Measurements from ENCODE around the gene XIRP1. TPM values are rescaled to one million over a fixed set of nuclear protein-coding genes. Genes with fewer than 3 reads are reported as not detected.

Gene XIRP1
- total RNA-seq, 1 experiment from 2014 or later: not detected

DNA sequence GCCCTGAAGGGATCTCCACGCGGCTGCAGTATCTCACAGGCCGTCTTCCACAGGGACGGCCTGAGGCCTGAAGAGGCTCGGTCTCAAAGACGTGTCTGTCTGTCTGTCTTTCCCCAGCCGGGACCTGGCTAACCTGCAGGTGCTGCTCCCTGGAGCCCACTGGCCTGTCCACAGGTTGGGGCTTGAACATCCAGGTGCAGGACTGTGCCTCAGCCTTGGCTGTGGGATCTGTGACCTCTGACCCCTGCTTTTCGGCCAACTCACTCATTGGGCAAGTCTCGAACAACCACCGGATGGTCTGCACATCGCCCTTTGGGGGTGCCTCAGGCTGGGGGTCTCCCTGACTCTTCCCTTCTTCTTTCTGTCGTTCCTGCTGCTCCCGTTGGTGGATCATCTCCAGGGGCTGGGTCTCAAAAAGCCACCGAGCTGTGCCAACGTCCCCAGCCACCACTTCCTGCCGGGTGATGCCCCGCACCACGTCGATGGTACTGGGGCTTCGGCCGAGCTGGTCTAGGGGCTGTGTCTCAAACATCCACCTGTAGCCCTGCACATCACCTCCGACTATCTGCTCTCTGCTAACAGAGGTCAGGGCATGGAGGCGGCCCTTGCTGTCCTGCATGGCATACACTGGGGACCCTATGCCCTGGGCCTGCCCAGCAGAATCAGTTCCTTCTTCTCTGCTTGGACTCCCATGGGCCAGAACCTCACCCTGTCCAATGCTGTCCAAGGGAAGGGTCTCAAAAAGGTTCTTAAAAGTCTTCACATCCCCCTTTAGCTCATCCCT, 4.8 kb downstream of the XIRP1 start:
- Histone ChIP-seq H3K4me1 (ENCODE audit: control insufficient read depth in 1 of 2, insufficient read depth in 2 of 2, low read length in 2 of 2) (peaks cover 0 to 12% of the 10 kb centered on the region in 2 experiments; a peak in 1 of 4 replicates), H3K36me3 (ENCODE audit: control insufficient read depth in 1 of 2, insufficient read depth in 2 of 2, low read length in 2 of 2) (no peaks in the 10 kb centered on the region), H4K20me1 (ENCODE audit: insufficient read depth) (no peaks in the 10 kb centered on the region), H3K4me2 (ENCODE audit: low read length) (no peak overlapping the region), H3K27ac (ENCODE audit: low read depth, low read length) (no peak overlapping the region), H3K27me3 (ENCODE audit: insufficient read depth, low read length) (no peaks in the 10 kb centered on the region), H2AFZ (ENCODE audit: low read depth, low read length, poor library complexity, severe bottlenecking) (no peak overlapping the region), H3K9me2 (ENCODE audit: insufficient read depth) (no peaks in the 10 kb centered on the region), H3K9me3 (ENCODE audit: control insufficient read depth in 1 of 2, insufficient read depth in 1 of 2, low read depth in 1 of 2, low read length in 2 of 2) (no peaks in the 10 kb centered on the region), H3K4me3 (replicated peaks in 1 of 2; ENCODE audit: low read depth in 1 of 2, low read length in 2 of 2) (no peak overlapping the region), H3K79me2 (ENCODE audit: insufficient read depth, low read length) (no peaks in the 10 kb centered on the region), H3K9ac (ENCODE audit: low read length) (no peak overlapping the region)
- CTCF ChIA-PET: interaction anchor here (6.9 kb wide), 1 partner anchor 102 kb away, joined by 112 read pairs; no protein-coding TSS in a partner anchor
- RAD21 ChIA-PET (ENCODE audit: low non-redundant PET in 1 of 2, low total read pairs in 2 of 2, uncharacterized antibody in 2 of 2, unreplicated experiment in 2 of 2): no interaction called here
- POLR2A ChIA-PET: no interaction called here
- no TSS peak for BruUV-seq (replicated peaks)
- TF ChIP-seq SRF (IDR thresholded peaks at IDR 0.05; ENCODE audit: low read depth) (no peak), CEBPB (IDR thresholded peaks at IDR 0.05; ENCODE audit: low read depth) (no peak), MAX (IDR thresholded peaks at IDR 0.05) (no peak), EZH2phosphoT487 (IDR thresholded peaks at IDR 0.05; ENCODE audit: borderline replicate concordance) (no peak), JUND (IDR thresholded peaks at IDR 0.05) (no peak), ZFX (IDR thresholded peaks at IDR 0.05) (no peak)
- ATAC-seq (no peak), DNase-seq (ENCODE audit: low read depth, low spot score) (no peak)
- intact Hi-C loops (cut with micrococcal nuclease): no loop called here

DNA sequence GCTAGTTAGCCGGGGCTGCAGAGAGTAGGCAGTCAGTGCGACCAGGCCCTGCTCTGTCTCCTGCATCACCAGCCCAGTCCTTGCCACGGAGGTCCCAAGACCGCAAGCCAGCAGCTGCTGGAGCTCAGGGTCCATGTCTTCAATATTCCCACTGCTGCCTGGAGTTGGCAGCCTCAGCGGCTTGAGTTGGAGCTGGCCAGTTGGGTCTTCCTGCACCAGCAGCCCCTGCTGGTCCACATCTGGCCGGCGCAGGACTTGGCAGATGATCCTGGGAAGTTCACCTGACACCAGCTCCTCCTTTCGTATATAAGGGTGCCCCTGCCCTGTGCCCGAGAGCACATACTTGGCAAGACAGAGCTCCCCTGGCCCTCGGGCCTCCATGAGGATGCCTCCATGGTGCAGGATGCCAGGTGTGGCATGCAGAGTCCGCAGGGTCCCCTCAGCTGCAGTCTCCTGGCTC, 5.7 kb downstream of the XIRP1 start:
- BruUV-seq (replicated peaks): no TSS peak
- TF ChIP-seq CBX3 (IDR thresholded peaks at IDR 0.05; ENCODE audit: low read depth) (no peak), POLR2A (IDR thresholded peaks at IDR 0.05; ENCODE audit: borderline replicate concordance, extremely low read depth, insufficient read depth, insufficient read length) (no peak), SRF (IDR thresholded peaks at IDR 0.05; ENCODE audit: low read depth) (no peak), EZH2phosphoT487 (IDR thresholded peaks at IDR 0.05; ENCODE audit: borderline replicate concordance) (no peak), ATF3 (IDR thresholded peaks at IDR 0.05) (no peak), ELF1 (IDR thresholded peaks at IDR 0.05; ENCODE audit: borderline replicate concordance, low read depth) (no peak), SP1 (IDR thresholded peaks at IDR 0.05; ENCODE audit: low read depth) (no peak), JUND (IDR thresholded peaks at IDR 0.05) (no peak), CEBPB (IDR thresholded peaks at IDR 0.05; ENCODE audit: low read depth) (no peak), FOSL1 (IDR thresholded peaks at IDR 0.05; ENCODE audit: low read depth) (no peak), MAX (IDR thresholded peaks at IDR 0.05) (no peak), POLR2AphosphoS5 (IDR thresholded peaks at IDR 0.05; ENCODE audit: low read depth, low read length) (no peak), RAD21 (IDR thresholded peaks at IDR 0.05; ENCODE audit: low read depth) (no peak)
- TF ChIP-seq, protein P1, sequence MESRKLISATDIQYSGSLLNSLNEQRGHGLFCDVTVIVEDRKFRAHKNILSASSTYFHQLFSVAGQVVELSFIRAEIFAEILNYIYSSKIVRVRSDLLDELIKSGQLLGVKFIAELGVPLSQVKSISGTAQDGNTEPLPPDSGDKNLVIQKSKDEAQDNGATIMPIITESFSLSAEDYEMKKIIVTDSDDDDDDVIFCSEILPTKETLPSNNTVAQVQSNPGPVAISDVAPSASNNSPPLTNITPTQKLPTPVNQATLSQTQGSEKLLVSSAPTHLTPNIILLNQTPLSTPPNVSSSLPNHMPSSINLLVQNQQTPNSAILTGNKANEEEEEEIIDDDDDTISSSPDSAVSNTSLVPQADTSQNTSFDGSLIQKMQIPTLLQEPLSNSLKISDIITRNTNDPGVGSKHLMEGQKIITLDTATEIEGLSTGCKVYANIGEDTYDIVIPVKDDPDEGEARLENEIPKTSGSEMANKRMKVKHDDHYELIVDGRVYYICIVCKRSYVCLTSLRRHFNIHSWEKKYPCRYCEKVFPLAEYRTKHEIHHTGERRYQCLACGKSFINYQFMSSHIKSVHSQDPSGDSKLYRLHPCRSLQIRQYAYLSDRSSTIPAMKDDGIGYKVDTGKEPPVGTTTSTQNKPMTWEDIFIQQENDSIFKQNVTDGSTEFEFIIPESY (IDR thresholded peaks at IDR 0.05; ENCODE audit: extremely low read depth, insufficient replicate concordance, low read length): no peak

More for the DNA sequence above, 5.7 kb downstream of the XIRP1 start:
- ATAC-seq (no peak), DNase-seq (ENCODE audit: low read depth, low spot score) (no peak)
- Histone ChIP-seq H3K27me3 (ENCODE audit: insufficient read depth, low read length) (no peaks in the 10 kb centered on the region), H3K4me1 (ENCODE audit: control insufficient read depth in 1 of 2, insufficient read depth in 2 of 2, low read length in 2 of 2) (peaks cover 0 to 12% of the 10 kb centered on the region in 2 experiments; a peak in 1 of 4 replicates), H3K4me2 (ENCODE audit: low read length) (no peak overlapping the region), H3K9me2 (ENCODE audit: insufficient read depth) (no peaks in the 10 kb centered on the region), H3K4me3 (replicated peaks in 1 of 2; ENCODE audit: low read depth in 1 of 2, low read length in 2 of 2) (no peak overlapping the region), H3K9ac (ENCODE audit: low read length) (no peak overlapping the region), H3K27ac (ENCODE audit: low read depth, low read length) (no peak overlapping the region), H4K20me1 (ENCODE audit: insufficient read depth) (no peaks in the 10 kb centered on the region), H3K36me3 (ENCODE audit: control insufficient read depth in 1 of 2, insufficient read depth in 2 of 2, low read length in 2 of 2) (no peaks in the 10 kb centered on the region), H2AFZ (ENCODE audit: low read depth, low read length, poor library complexity, severe bottlenecking) (no peak overlapping the region), H3K79me2 (ENCODE audit: insufficient read depth, low read length) (no peaks in the 10 kb centered on the region), H3K9me3 (ENCODE audit: control insufficient read depth in 1 of 2, insufficient read depth in 1 of 2, low read depth in 1 of 2, low read length in 2 of 2) (no peaks in the 10 kb centered on the region)
- ChIA-PET CTCF (no interaction called here), POLR2A (no interaction called here), RAD21 (ENCODE audit: low non-redundant PET in 1 of 2, low total read pairs in 2 of 2, uncharacterized antibody in 2 of 2, unreplicated experiment in 2 of 2) (interaction anchor here in 1 of 2 experiments (0.7 to 1.0 kb wide), 2 partner anchors 99 to 102 kb away, joined by 3 to 4 read pairs; no protein-coding TSS in a partner anchor)
- intact Hi-C loops (cut with micrococcal nuclease): no loop called here

Data from HCT116 (cell line).